Measurements from ENCODE around the gene NDUFS5.

The NDUFS5 gene

DNA sequence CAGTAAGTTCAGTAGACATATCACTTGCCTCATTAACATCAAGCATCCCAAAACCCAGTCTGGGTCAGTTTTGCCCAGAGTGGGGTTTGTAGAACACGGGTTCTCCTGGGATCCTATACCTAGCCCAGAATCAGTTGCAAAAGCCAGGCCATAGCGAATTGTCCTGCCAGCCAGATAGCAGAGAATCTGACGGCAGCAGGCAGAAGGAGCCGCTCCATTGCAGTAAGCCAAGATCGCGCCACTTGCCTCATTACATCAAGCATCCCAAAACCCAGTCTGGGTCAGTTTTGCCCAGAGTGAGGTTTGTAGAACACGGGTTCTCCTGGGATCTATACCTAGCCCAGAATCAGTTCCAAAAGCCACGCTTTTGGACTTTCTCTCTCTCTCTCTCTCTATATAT is 19.1 kb downstream of the NDUFS5 start:
- CTCF ChIA-PET = interaction anchor here (0.7 kb wide), 1 partner anchor 1029 kb away, joined by 3 read pairs; no protein-coding TSS in a partner anchor
- no peak for TF ChIP-seq BCL11A (tag by site-specific recombination; IDR thresholded peaks at IDR 0.05; ENCODE audit: low read depth)
- TF ChIP-seq, protein P1, sequence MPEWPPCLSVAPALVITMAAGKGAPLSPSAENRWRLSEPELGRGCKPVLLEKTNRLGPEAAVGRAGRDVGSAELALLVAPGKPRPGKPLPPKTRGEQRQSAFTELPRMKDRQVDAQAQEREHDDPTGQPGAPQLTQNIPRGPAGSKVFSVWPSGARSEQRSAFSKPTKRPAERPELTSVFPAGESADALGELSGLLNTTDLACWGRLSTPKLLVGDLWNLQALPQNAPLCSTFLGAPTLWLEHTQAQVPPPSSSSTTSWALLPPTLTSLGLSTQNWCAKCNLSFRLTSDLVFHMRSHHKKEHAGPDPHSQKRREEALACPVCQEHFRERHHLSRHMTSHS (tag by site-specific recombination; IDR thresholded peaks at IDR 0.05) = no peak
- no peak for TF ChIP-seq ZNF175 (tag by site-specific recombination; IDR thresholded peaks at IDR 0.05)
- no peak for TF ChIP-seq MYNN (tag by site-specific recombination; IDR thresholded peaks at IDR 0.05; ENCODE audit: borderline replicate concordance)
- TF ChIP-seq, protein P2, sequence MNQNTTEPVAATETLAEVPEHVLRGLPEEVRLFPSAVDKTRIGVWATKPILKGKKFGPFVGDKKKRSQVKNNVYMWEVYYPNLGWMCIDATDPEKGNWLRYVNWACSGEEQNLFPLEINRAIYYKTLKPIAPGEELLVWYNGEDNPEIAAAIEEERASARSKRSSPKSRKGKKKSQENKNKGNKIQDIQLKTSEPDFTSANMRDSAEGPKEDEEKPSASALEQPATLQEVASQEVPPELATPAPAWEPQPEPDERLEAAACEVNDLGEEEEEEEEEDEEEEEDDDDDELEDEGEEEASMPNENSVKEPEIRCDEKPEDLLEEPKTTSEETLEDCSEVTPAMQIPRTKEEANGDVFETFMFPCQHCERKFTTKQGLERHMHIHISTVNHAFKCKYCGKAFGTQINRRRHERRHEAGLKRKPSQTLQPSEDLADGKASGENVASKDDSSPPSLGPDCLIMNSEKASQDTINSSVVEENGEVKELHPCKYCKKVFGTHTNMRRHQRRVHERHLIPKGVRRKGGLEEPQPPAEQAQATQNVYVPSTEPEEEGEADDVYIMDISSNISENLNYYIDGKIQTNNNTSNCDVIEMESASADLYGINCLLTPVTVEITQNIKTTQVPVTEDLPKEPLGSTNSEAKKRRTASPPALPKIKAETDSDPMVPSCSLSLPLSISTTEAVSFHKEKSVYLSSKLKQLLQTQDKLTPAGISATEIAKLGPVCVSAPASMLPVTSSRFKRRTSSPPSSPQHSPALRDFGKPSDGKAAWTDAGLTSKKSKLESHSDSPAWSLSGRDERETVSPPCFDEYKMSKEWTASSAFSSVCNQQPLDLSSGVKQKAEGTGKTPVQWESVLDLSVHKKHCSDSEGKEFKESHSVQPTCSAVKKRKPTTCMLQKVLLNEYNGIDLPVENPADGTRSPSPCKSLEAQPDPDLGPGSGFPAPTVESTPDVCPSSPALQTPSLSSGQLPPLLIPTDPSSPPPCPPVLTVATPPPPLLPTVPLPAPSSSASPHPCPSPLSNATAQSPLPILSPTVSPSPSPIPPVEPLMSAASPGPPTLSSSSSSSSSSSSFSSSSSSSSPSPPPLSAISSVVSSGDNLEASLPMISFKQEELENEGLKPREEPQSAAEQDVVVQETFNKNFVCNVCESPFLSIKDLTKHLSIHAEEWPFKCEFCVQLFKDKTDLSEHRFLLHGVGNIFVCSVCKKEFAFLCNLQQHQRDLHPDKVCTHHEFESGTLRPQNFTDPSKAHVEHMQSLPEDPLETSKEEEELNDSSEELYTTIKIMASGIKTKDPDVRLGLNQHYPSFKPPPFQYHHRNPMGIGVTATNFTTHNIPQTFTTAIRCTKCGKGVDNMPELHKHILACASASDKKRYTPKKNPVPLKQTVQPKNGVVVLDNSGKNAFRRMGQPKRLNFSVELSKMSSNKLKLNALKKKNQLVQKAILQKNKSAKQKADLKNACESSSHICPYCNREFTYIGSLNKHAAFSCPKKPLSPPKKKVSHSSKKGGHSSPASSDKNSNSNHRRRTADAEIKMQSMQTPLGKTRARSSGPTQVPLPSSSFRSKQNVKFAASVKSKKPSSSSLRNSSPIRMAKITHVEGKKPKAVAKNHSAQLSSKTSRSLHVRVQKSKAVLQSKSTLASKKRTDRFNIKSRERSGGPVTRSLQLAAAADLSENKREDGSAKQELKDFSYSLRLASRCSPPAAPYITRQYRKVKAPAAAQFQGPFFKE (tag by site-specific recombination; IDR thresholded peaks at IDR 0.05; ENCODE audit: borderline replicate concordance) = no peak
- TF ChIP-seq ZNF837 (tag by site-specific recombination; IDR thresholded peaks at IDR 0.05) = no peak
- TF ChIP-seq, protein P3, sequence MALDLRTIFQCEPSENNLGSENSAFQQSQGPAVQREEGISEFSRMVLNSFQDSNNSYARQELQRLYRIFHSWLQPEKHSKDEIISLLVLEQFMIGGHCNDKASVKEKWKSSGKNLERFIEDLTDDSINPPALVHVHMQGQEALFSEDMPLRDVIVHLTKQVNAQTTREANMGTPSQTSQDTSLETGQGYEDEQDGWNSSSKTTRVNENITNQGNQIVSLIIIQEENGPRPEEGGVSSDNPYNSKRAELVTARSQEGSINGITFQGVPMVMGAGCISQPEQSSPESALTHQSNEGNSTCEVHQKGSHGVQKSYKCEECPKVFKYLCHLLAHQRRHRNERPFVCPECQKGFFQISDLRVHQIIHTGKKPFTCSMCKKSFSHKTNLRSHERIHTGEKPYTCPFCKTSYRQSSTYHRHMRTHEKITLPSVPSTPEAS (tag by site-specific recombination; IDR thresholded peaks at IDR 0.05) = no peak
- no peak for TF ChIP-seq ZNF776 (tag by site-specific recombination; IDR thresholded peaks at IDR 0.05; ENCODE audit: borderline replicate concordance)
- TF ChIP-seq PRDM1 (tag by site-specific recombination; IDR thresholded peaks at IDR 0.05) = no peak
- TF ChIP-seq ZNF335 (tag by site-specific recombination; conservative IDR thresholded peaks at IDR 0.05) = no peak
- no peak for TF ChIP-seq IKZF3 (tag by site-specific recombination; IDR thresholded peaks at IDR 0.05)
- no peak for TF ChIP-seq ZNF341 (tag by site-specific recombination; IDR thresholded peaks at IDR 0.05; ENCODE audit: low read depth)
- TF ChIP-seq, protein P4, sequence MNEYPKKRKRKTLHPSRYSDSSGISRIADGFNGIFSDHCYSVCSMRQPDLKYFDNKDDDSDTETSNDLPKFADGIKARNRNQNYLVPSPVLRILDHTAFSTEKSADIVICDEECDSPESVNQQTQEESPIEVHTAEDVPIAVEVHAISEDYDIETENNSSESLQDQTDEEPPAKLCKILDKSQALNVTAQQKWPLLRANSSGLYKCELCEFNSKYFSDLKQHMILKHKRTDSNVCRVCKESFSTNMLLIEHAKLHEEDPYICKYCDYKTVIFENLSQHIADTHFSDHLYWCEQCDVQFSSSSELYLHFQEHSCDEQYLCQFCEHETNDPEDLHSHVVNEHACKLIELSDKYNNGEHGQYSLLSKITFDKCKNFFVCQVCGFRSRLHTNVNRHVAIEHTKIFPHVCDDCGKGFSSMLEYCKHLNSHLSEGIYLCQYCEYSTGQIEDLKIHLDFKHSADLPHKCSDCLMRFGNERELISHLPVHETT (tag by site-specific recombination; IDR thresholded peaks at IDR 0.05) = no peak
- H3K4me1 ChIP-seq (ENCODE audit: control insufficient read depth, insufficient read depth, low read length) = no peaks in the 10 kb centered on the region
- peaks cover 3 to 9% of the 10 kb centered on the region in 2 experiments; a peak in 2 of 3 replicates for H3K36me3 ChIP-seq (ENCODE audit: control insufficient read depth in 2 of 2, insufficient read depth in 1 of 2, low read length in 2 of 2)
- H3K4me3 ChIP-seq (ENCODE audit: low read depth, low read length) = no peak overlapping the region
- no peaks in the 10 kb centered on the region for H3K9me3 ChIP-seq (ENCODE audit: control insufficient read depth, insufficient read depth, low read depth, low read length)
- POLR2A ChIA-PET = no interaction called here
- no peak overlapping the region for H3K27ac ChIP-seq (ENCODE audit: extremely low read depth, low read depth, low read length)

DNA sequence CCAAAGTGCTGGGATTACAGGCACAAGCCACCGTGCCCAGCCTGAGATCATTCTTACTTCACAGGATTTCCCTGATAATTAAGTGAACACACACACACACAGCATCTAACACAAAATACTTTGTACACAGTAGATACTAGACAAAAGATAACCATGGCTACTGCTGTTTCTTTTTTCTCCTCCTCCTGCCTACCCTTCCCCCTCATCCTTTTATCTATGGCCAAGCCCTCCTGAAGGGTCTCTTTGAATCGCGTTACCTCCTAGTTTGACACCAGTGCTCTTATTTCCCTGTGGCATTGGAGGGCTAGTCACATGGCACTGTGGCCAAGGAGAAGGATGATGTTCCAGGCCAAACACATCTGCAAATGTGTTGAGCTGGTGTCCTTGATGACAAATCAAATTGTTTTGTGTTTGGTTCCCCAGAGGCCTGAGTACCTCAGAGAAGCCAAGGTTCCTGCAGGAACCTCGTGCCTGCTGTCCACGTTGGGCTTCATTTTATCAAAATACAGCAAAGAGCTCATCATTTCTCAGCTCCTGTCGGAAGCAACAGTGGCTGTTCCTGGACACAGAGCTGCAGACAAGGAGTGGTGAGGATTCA is 20.6 kb downstream of the NDUFS5 start:
- Histone ChIP-seq H3K27ac (ENCODE audit: extremely low read depth, low read depth, low read length) (no peak overlapping the region), H3K36me3 (ENCODE audit: control insufficient read depth in 2 of 2, insufficient read depth in 1 of 2, low read length in 2 of 2) (peaks cover 0 to 9% of the 10 kb centered on the region in 2 experiments; a peak in 2 of 3 replicates), H3K4me1 (ENCODE audit: control insufficient read depth, insufficient read depth, low read length) (no peaks in the 10 kb centered on the region), H3K9me3 (ENCODE audit: control insufficient read depth, insufficient read depth, low read depth, low read length) (no peaks in the 10 kb centered on the region), H3K4me3 (ENCODE audit: low read depth, low read length) (no peak overlapping the region)
- CTCF ChIA-PET = no interaction called here
- POLR2A ChIA-PET = interaction anchor here (0.9 to 1.0 kb wide), 2 partner anchors 11 to 20 kb away, joined by 3 read pairs; partner anchors contain the start of gene NDUFS5
- TF ChIP-seq ZBTB1 (tag by site-specific recombination; IDR thresholded peaks at IDR 0.05) = no peak
- TF ChIP-seq, protein P4 (tag by site-specific recombination; IDR thresholded peaks at IDR 0.05) = no peak
- no peak for TF ChIP-seq ZNF529 (tag by site-specific recombination; IDR thresholded peaks at IDR 0.05; ENCODE audit: insufficient replicate concordance)
- TF ChIP-seq RBAK (tag by site-specific recombination; IDR thresholded peaks at IDR 0.05) = no peak
- no peak for TF ChIP-seq ZNF555 (tag by site-specific recombination; conservative IDR thresholded peaks at IDR 0.05)
- TF ChIP-seq, protein P5, sequence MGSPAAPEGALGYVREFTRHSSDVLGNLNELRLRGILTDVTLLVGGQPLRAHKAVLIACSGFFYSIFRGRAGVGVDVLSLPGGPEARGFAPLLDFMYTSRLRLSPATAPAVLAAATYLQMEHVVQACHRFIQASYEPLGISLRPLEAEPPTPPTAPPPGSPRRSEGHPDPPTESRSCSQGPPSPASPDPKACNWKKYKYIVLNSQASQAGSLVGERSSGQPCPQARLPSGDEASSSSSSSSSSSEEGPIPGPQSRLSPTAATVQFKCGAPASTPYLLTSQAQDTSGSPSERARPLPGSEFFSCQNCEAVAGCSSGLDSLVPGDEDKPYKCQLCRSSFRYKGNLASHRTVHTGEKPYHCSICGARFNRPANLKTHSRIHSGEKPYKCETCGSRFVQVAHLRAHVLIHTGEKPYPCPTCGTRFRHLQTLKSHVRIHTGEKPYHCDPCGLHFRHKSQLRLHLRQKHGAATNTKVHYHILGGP (tag by site-specific recombination; IDR thresholded peaks at IDR 0.05) = no peak
